ENCODE data around the gene LHPP. TPM values are rescaled to one million over a fixed set of nuclear protein-coding genes. Genes with fewer than 3 reads are reported as not detected.

Gene LHPP
- total and polyA plus RNA-seq, 2 donors (not counting 1 experiment from before 2014, with no cell fraction given) = 10.2 to 15.6 TPM

- no peaks in the 10 kb centered on the region for H3K36me3 ChIP-seq (ENCODE audit: control insufficient read depth, insufficient read depth, low read length)
- H3K79me2 ChIP-seq (ENCODE audit: control insufficient read depth, insufficient read depth, low read length) = no peaks in the 10 kb centered on the region
- H3K9ac ChIP-seq (ENCODE audit: insufficient read depth, low read length) = no peak overlapping the region
- H2AFZ ChIP-seq (ENCODE audit: low read length) = no peak overlapping the region
- no peaks in the 10 kb centered on the region for H3K27me3 ChIP-seq (ENCODE audit: control insufficient read depth, insufficient read depth, low read length)
- H3K9me3 ChIP-seq (ENCODE audit: control insufficient read depth, insufficient read depth, low read depth, low read length) = no peaks in the 10 kb centered on the region
- DNase-seq (ENCODE audit: low read depth in 2 of 2) = no peak
- TF ChIP-seq EZH2 (IDR thresholded peaks at IDR 0.05; ENCODE audit: low read length, missing control alignments) = no peak
- TF ChIP-seq CTCF (conservative IDR thresholded peaks at IDR 0.05 in 1 of 2, IDR thresholded peaks at IDR 0.05 in 1 of 2; ENCODE audit: low read depth in 1 of 2, low read length in 2 of 2) = no peak
- peaks cover 10% of the 10 kb centered on the region for H3K4me1 ChIP-seq (ENCODE audit: control insufficient read depth, extremely low read depth, insufficient read depth, low read length)
- no peaks in the 10 kb centered on the region for H4K20me1 ChIP-seq (ENCODE audit: control insufficient read depth, extremely low read depth, insufficient read depth, low read length)
- H3K27ac ChIP-seq (ENCODE audit: insufficient read depth, low read length) = no peak overlapping the region
- no peak overlapping the region for H3K4me3 ChIP-seq (replicated peaks in 1 of 4; ENCODE audit: control extremely low read depth in 1 of 4, insufficient read depth in 1 of 4, low read depth in 3 of 4, low read length in 4 of 4)
- H3K4me2 ChIP-seq (ENCODE audit: extremely low read depth, insufficient read depth, low read length) = no peak overlapping the region
Observed at GRCh38 chr10:124639206-124639605, 177.6 kb downstream of the LHPP start.

- H3K27me3 ChIP-seq (ENCODE audit: control insufficient read depth, insufficient read depth, low read length) = no peaks in the 10 kb centered on the region
- H2AFZ ChIP-seq (ENCODE audit: low read length) = no peak overlapping the region
- H3K27ac ChIP-seq (ENCODE audit: insufficient read depth, low read length) = no peak overlapping the region
- no peak overlapping the region for H3K4me3 ChIP-seq (replicated peaks in 1 of 4; ENCODE audit: control extremely low read depth in 1 of 4, insufficient read depth in 1 of 4, low read depth in 3 of 4, low read length in 4 of 4)
- H3K9ac ChIP-seq (ENCODE audit: insufficient read depth, low read length) = no peak overlapping the region
- H3K4me1 ChIP-seq (ENCODE audit: control insufficient read depth, extremely low read depth, insufficient read depth, low read length) = peaks cover 10% of the 10 kb centered on the region
- H3K9me3 ChIP-seq (ENCODE audit: control insufficient read depth, insufficient read depth, low read depth, low read length) = no peaks in the 10 kb centered on the region
- H3K36me3 ChIP-seq (ENCODE audit: control insufficient read depth, insufficient read depth, low read length) = no peaks in the 10 kb centered on the region
- no peaks in the 10 kb centered on the region for H3K79me2 ChIP-seq (ENCODE audit: control insufficient read depth, insufficient read depth, low read length)
- TF ChIP-seq CTCF (conservative IDR thresholded peaks at IDR 0.05 in 1 of 2, IDR thresholded peaks at IDR 0.05 in 1 of 2; ENCODE audit: low read depth in 1 of 2, low read length in 2 of 2) = no peak
- no peak for TF ChIP-seq EZH2 (IDR thresholded peaks at IDR 0.05; ENCODE audit: low read length, missing control alignments)
- H4K20me1 ChIP-seq (ENCODE audit: control insufficient read depth, extremely low read depth, insufficient read depth, low read length) = no peaks in the 10 kb centered on the region
- no peak overlapping the region for H3K4me2 ChIP-seq (ENCODE audit: extremely low read depth, insufficient read depth, low read length)
- no peak for DNase-seq (ENCODE audit: low read depth in 2 of 2)
Observed at GRCh38 chr10:124639646-124640045, 178.0 kb downstream of the LHPP start.

GRCh38 chr10:124640056-124640455, 178.4 kb downstream of the LHPP start:
- Histone ChIP-seq H3K4me3 (replicated peaks in 1 of 4; ENCODE audit: control extremely low read depth in 1 of 4, insufficient read depth in 1 of 4, low read depth in 3 of 4, low read length in 4 of 4) (no peak overlapping the region), H3K27me3 (ENCODE audit: control insufficient read depth, insufficient read depth, low read length) (no peaks in the 10 kb centered on the region), H3K9me3 (ENCODE audit: control insufficient read depth, insufficient read depth, low read depth, low read length) (no peaks in the 10 kb centered on the region), H3K9ac (ENCODE audit: insufficient read depth, low read length) (no peak overlapping the region), H3K27ac (ENCODE audit: insufficient read depth, low read length) (no peak overlapping the region), H3K36me3 (ENCODE audit: control insufficient read depth, insufficient read depth, low read length) (no peaks in the 10 kb centered on the region), H3K4me2 (ENCODE audit: extremely low read depth, insufficient read depth, low read length) (no peak overlapping the region), H3K4me1 (ENCODE audit: control insufficient read depth, extremely low read depth, insufficient read depth, low read length) (peaks cover 10% of the 10 kb centered on the region), H4K20me1 (ENCODE audit: control insufficient read depth, extremely low read depth, insufficient read depth, low read length) (no peaks in the 10 kb centered on the region), H2AFZ (ENCODE audit: low read length) (no peak overlapping the region), H3K79me2 (ENCODE audit: control insufficient read depth, insufficient read depth, low read length) (no peaks in the 10 kb centered on the region)
- DNase-seq (ENCODE audit: low read depth in 2 of 2) = no peak
- TF ChIP-seq EZH2 (IDR thresholded peaks at IDR 0.05; ENCODE audit: low read length, missing control alignments) = no peak
- no peak for TF ChIP-seq CTCF (conservative IDR thresholded peaks at IDR 0.05 in 1 of 2, IDR thresholded peaks at IDR 0.05 in 1 of 2; ENCODE audit: low read depth in 1 of 2, low read length in 2 of 2)
